HG03097 (cell line): Measurements from ENCODE around the gene MGAT3.
"Not testable (repeated sequence)": the region's sequence is repeated elsewhere in the genome, so short reads cannot be mapped to it uniquely, and the experiment has no call there.

ENCODE experiments used
- ATAC-seq: cut with Tn5 transposase; IDR thresholded peaks from one replicate; pipeline ENCODE4 v1.9.1; 2021; ENCODE audit not compliant: unreplicated experiment, low FRiP score

Gene MGAT3

DNA sequence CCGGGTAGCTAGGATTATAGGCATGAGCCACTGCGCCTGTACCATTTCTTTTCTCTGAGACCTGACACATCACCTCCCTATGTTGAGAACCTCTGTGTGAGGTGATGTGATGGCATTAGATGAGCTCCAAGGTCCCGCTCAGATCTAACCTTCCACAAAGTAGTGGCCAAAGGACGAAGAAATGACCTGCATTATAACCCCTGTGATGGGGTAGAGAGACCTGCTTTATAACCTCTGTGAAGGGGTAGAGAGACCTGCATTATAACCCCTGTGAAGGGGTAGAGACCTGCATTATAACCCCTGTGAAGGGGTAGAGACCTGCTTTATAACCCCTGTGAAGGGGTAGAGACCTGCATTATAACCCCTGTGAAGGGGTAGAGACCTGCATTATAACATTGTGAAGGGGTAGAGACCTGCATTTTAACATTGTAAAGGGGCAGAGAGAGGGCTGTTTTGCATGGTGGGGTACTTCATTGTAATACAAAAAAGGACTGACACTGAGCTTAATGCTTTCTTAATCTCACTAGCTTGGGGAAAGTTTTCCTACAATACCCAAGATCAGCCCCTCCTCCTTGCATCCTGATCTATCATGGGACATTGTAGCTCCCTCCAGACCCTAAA, 53.8 kb downstream of the MGAT3 start:
- no peak for ATAC-seq

DNA sequence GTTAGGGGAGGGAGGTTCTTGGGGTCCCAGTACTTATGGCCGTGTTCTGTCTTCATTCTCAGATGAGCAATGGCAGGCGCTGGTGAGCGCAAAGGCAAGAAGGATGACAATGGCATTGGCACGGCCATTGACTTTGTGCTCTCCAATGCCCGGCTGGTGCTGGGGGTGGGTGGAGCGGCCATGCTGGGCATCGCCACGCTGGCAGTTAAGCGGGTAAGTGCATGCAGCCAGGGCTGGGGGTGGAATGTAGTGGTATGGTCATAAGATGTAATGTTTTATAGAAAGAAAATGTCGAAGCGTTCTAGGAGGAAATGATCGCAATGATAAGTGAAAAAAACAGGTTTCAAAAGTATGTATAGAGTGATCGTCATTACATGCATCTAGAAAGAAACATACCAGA, 54.4 kb downstream of the MGAT3 start:
- ATAC-seq, result no peak

DNA sequence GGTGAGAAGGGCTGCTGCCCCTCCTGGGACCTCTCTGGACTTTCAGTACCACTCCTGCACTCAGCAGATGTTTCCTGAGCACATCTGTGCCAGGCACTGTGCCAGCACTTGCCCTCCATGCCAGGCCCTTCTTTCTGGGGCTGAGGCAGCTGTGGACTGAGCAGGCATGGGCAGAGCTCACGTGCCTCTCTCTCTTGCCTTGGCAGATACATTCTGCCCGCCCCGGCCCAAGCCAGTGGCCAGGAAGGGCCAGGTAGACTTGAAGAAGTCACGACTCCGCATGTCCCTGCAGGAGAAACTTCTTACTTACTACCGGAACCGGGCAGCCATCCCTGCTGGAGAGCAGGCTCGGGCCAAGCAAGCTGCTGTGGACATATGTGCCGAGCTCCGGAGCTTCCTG, 55.2 kb downstream of the MGAT3 start:
- no peak for ATAC-seq

DNA sequence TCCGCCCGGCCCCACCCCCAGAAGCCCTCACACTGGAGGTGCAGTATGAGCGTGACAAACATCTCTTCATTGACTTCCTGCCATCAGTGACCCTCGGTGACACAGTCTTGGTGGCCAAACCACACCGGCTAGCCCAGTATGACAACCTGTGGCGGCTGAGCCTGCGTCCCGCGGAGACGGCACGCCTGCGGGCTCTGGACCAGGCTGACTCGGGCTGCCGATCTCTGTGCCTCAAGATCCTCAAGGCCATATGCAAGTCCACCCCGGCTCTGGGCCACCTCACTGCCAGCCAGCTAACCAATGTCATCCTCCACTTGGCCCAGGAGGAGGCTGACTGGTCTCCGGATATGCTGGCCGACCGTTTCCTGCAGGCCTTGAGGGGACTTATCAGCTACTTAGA, 57.0 kb downstream of the MGAT3 start:
- ATAC-seq, result no peak

DNA sequence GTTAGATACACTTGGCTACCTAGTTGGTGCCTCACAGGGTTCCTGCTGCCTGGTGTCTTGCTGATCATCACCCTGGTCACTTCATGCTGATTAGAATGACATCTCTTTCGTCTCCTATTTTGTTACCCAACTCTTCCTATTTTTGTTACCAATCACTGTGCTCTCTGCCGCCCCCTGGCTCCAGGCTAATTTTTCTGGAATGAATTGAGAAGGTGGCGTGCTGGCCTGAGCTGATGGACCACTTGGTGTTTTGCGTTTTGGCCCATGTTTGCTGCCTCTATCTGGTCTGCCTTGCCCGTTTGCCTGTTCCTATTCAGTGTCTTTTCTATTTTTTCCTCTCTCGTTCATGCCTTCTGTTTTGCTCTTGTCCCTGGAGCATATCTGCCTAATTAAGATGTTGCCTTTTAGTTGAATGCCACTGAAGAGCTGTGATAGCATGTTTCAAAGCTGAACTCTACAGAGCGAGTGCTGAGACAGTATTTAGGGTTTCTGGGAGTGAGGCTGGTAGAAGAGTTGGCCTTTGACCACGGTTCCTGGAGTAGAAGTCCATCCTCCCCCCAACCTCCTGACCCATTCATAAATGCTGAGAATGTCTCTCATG, 57.7 kb downstream of the MGAT3 start:
- ATAC-seq, result no peak

DNA sequence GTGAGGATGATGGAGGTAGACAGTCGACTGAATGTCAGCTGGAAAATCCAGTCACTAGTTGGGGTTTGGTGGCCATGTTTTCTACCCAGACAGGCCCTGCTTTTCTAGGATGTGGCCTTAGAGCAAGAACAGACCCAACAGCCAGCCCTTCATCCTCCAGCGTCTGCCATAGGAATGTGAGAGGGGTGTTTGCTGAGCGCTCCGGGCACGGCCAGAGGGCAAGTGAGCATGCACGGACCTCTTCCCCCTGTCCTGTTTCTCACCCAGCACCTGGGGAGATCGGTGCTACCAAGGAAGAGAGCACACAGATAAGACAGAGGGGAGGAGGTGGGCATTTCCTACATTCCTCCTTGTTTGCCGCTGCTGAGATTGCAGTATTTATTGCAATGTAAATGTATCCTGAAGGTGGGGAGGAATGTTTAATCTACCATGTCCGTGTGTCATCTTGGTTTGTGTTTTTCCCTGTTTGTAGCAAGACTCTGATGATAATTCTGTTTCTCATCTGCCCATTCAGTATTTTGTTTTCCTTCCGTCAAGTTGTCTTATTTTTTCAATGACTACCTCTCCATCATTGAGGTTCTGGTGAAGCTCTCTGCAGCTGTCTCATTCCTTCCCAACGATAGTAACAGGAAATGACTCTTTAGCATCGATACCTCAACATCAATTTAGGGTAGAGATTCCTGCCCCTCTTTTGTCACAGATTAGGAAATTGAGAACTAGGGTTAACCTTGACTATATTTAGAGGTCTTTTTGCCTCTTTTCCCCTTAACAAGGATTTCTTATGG, 58.6 kb downstream of the MGAT3 start:
- no peak for ATAC-seq

DNA sequence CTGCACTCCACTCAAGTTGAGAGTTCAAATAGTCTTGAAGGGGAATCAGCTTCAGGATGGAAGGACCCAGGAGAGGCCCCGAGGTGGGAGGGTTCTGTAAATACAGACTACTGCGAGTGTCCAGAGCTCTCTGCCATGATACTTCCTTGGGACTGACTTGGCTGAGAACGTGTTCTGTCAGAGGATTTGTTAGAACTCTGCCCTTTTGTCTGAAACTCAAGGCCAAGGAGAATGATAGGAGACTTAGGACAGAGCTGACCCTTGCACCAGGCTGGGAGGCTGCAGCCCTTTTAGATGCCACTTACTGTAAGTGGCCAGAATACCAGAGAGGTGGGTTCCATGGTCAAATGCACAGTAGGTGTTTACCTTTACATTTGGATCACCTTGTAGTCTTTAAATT, 60.7 kb downstream of the MGAT3 start:
- no peak for ATAC-seq

DNA sequence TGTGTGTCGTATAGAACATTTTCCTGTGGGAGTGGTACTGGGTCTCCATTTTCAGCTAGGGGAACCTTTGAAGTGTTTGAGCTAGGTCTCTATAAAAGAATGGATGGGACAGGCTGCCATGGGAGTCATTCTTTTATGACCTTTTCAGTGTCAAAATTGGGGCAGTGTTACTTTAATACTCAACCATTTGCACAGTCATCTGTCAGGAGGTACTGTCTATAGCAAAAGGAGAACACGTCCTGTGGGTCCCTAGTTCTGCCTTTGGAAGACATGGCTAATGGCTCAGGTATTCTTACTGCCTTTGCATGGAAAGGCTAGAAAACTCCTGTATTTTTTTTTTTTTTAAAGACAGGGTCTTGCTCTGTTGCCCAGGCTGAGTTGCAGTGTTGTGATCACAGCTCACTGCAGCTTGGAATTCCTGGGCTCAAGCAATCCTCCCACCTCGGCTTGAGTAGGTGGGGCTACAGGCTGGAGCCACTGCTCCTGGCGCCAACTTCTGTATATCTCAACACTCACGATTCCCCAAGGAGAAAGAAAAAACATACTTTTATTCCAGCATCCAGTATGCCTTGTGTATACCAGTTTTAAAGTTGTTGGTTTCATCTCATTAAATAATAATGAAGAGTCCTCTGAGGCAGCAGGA, 61.5 kb downstream of the MGAT3 start:
- no peak for ATAC-seq

DNA sequence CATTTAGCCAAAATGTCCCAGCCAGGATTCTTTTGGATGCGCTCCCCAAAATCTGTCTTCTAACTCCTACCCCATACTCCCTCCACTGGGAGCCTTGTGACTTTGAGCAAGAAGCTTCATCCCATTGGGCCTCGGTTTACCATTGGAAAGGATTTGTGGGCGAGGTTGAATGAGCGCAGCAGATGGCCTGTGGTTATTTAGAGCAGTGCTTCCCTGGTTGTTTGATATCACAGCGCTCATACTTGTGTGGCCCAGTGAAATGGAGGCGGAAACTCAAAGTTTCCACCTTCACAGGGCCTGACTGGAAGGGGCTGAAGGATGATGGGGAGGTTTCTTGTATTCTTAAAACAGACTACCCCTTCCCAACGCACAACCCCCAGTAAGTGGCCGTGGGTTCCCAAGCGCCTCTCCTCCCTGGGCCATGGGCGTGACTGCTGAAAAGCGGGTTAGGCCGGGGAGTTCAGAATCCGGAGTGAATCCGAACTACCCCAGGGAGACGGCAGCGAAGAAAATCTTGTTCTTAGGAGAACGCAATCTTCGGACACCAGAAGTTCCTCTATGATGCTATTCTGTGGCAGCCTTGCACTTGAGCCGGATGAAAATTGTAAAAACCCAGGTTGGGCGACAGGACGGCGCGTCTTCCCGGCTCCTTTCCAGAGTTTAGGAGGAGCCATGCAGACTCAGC, 62.3 kb downstream of the MGAT3 start:
- no peak for ATAC-seq

DNA sequence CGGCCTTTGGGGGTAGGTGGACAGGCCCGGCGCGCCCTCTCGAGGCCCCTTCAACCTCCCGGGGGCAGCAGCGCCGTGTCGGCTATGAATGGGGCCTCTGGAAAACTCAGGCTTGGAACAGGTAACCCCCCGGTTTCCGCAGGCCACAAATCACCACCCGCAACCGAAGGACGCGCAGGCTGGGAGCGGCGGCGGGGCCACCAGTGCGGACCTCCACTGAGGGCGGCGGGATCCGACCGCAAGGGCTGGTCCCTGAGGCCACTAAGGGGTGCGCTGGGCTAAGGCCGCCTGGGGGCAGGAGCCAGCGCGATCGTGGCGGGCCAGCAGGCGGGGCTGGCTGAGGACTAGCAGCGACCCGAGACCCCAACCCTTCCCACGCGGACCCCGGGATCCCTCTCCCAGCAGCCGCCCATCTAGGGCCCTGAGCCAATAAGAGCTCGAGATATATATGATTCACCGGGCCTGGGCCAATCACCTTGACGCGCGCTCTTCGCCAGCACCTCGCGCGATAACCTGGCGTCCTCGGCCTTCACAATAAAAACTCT, 62.9 kb downstream of the MGAT3 start:
- peak; percentile 69 for ATAC-seq

DNA sequence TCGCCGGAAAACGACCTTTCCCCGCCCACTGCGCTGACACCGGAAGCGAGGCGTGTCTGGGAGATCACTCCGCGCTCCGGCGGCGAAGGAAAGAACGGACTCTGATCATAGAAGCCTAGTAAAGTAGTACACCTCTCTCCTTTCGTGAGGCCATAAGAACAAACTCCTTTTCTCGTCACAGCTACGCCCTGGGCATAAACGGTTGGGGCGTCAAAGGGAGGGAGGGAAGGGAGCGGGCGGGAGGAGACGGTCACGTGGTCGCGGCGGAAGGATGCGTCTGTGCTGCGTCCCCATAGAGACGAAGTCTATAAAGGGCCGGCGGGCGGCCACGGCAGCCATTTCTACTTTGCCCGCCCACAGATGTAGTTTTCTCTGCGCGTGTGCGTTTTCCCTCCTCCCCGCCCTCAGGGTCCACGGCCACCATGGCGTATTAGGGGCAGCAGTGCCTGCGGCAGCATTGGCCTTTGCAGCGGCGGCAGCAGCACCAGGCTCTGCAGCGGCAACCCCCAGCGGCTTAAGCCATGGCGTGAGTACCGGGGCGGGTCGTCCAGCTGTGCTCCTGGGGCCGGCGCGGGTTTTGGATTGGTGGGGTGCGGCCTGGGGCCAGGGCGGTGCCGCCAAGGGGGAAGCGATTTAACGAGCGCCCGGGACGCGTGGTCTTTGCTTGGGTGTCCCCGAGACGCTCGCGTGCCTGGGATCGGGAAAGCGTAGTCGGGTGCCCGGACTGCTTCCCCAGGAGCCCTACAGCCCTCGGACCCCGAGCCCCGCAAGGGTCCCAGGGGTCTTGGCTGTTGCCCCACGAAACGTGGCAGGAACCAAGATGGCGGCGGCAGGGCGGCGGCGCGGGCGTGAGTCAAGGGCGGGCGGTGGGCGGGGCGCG, 63.7 kb downstream of the MGAT3 start, which contains the start of gene ATF4:
Gene ATF4 (plus strand): TSS at position 337 of the 880 bp plus-strand sequence. CDS start 884 bp downstream, outside the sequence.
- peak; percentile 38 for ATAC-seq

DNA sequence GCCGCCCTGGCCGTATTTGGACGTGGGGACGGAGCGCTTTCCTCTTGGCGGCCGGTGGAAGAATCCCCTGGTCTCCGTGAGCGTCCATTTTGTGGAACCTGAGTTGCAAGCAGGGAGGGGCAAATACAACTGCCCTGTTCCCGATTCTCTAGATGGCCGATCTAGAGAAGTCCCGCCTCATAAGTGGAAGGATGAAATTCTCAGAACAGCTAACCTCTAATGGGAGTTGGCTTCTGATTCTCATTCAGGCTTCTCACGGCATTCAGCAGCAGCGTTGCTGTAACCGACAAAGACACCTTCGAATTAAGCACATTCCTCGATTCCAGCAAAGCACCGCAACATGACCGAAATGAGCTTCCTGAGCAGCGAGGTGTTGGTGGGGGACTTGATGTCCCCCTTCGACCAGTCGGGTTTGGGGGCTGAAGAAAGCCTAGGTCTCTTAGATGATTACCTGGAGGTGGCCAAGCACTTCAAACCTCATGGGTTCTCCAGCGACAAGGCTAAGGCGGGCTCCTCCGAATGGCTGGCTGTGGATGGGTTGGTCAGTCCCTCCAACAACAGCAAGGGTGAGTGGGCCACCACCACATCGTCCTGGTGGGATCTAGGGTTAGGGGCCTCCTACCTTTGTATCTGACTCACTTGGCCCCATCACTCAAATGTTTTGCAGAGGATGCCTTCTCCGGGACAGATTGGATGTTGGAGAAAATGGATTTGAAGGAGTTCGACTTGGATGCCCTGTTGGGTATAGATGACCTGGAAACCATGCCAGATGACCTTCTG, 64.5 kb downstream of the MGAT3 start:
- ATAC-seq, result not testable (repeated sequence)

DNA sequence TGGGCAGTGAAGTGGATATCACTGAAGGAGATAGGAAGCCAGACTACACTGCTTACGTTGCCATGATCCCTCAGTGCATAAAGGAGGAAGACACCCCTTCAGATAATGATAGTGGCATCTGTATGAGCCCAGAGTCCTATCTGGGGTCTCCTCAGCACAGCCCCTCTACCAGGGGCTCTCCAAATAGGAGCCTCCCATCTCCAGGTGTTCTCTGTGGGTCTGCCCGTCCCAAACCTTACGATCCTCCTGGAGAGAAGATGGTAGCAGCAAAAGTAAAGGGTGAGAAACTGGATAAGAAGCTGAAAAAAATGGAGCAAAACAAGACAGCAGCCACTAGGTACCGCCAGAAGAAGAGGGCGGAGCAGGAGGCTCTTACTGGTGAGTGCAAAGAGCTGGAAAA, 65.3 kb downstream of the MGAT3 start:
- not testable (repeated sequence) for ATAC-seq

DNA sequence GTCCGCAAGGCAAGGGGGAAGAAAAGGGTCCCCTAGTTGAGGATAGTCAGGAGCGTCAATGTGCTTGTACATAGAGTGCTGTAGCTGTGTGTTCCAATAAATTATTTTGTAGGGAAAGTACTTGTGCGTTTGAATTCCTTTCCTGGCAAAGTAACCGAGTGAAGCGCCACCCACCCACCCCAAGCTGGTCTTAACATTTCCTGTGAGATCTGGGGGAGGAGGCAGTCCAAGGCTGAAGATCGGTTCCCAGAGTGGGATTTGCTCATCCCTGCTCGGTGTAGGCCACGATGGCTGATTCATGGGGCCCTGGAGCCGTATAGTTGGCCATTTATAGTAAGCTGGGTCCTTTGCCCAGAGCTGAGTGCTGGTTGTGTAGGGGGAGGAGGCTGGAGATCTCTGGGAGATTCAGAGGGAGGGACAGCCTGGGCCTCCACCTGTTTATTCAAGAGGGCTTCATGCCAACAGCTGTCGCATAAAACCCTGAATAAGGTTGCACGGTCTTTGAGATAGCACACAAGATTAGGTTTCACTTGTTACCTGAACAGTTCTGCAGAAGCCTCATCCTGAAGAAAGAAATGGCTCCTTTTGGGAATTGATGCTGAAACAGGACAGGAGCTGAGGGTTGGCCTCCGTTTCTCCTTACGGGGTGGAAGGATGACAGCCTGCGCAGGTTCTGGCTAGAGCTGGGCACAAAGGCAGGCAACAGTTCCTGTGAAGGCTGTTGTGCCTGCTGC, 65.9 kb downstream of the MGAT3 start:
- ATAC-seq, result no peak

DNA sequence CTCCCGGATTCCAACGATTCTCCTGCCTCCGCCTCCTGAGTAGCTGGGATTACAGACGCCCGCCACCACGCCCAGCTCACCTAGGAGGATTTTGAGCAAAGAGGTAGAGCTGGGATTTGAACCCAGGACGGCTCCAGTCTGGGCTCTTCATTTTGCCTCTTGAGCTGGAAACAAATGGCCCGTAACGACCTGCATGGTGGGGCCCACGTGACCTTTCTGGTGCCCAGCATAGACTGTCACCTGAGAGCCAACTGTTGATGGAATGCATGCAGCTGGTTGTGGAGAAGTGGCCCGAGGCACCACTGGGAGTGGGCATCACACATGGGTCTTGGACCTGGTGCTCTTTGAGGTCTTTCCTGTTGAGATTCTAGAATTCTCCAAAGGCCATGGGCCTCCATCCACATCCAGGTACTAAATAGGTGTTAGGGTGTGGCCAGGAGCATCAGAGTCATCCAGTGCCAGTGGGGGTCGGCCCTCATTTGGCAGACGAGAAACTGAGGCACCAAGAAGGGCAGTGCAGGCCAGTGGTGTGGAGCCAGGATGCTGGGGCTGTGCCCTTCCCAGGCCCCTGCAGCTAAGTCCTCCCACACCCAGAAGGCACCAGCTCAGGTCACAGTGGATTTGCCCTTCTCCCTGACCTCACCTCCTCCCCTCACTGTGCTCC, 67.4 kb downstream of the MGAT3 start:
- ATAC-seq, result no peak

DNA sequence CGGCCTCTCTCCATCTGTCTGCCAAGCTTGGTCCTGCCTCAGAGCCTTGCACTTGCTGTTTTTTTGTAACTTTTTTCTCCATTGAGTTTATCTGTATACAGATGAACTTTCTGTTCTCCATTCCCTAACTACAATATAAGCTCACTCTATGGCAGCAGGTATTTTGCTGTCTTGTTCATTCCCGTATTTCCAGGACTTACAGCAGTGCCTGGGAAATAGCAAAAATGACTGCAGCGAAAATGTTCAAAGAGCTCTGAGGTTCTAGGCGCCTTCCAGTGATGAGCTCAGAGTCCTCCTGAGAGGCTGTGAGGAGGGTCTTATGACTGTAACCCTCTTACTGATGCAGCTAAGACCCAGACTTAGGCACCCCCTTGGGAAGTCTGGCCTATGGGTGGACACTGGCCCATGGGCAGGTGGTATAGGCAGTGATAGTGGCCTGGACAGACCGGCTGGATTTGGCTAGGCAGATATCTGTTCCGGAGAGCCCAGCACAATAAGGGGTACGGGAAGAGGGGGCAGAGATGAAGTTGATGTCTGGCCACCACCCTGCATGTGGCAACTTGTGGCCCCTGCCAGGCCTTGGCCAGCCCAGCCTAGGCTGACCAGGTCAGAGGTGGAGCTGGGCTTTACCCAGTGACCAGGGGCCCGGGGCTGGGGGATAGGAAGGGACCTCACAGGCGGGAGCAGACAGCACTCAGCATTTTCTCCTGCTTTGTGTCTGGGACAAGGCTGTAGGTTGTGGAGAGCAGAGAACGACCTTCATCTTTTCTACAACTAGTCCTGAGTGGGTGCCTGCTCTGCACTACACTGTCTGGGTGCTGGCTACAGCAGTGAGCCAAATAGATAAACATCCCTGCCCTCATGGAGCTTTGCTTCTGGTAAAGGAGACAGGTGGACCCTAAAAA, 68.2 kb downstream of the MGAT3 start:
- ATAC-seq, result no peak

DNA sequence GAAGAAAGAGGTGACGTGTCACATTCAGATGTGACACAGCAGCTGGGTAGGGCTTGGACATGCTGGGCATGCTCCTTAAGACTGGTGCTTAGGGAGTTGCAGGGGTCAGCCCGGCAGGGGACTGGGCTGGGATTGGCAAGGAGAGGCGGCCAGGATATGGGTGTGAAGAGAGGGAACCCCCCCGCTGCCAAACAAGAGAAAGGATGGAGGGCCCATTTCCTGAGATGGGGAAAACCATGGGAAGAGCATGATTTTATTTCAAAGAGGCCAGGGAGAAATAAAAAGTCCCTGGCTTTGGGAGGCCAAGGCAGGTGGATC, 68.8 kb downstream of the MGAT3 start:
- no peak for ATAC-seq
